Epithelial cell of esophagus (primary cell): Measurements from ENCODE around the gene CCDC192.

Source experiments
- DNase-seq: peaks from one replicate; pipeline ENCODE4 v3.0.0; 2010; ENCODE audit warnings: low read depth
- H3K4me3 ChIP-seq: 2 replicates; pipeline ENCODE4 v1.5.1; 2011; ENCODE audit warnings: mild to moderate bottlenecking, low read length, control low read depth
- TF ChIP-seq, protein P1 (sequence below): IDR thresholded peaks from 2 replicates; pipeline ENCODE4 v1.5.1; 2011; ENCODE audit warnings: low read depth, mild to moderate bottlenecking, low read length, control low read depth, inconsistent platforms; ENCODE audit not compliant: insufficient read depth; ENCODE audit errors: missing control alignments

Gene CCDC192

DNA sequence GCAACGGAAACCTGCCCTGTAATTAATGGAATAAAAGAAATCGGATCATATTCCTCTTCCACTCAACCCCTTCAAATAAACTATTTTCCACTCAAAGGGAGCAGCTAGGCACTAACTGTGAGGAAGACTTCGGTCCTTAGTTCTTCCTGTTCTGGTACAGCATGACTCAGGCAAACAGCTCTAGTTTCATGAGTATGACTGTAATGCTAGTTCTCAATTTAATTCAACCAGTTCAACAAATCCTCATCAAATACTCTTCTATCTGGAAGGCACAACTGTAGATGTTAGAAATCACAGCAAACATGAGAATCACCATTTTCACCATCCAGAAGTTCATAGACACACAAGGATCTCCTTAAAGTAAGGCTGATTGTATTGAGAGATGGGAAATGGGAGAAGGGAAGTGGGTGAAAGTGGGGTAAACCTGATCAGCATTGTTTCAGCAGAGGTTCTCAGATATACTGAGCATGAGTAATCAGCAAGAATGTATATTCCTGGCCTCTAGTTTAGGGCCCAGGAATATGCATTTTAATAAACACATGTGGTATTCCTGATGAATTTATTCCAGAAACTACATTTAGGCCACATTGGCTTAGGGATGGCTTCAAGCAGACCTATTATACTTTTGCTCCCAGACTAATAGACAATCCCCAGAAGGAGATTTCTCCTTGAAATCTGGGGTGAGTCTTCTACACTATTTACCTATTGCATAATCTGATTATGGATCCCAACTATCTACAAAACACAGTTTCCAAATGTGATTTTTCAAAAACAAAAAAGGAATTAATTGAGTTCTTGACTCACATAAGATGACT lies 239.3 kb downstream of the CCDC192 start:
- DNase-seq = peak; percentile 47
- no peak overlapping the region for H3K4me3 ChIP-seq
- TF ChIP-seq, protein P1, sequence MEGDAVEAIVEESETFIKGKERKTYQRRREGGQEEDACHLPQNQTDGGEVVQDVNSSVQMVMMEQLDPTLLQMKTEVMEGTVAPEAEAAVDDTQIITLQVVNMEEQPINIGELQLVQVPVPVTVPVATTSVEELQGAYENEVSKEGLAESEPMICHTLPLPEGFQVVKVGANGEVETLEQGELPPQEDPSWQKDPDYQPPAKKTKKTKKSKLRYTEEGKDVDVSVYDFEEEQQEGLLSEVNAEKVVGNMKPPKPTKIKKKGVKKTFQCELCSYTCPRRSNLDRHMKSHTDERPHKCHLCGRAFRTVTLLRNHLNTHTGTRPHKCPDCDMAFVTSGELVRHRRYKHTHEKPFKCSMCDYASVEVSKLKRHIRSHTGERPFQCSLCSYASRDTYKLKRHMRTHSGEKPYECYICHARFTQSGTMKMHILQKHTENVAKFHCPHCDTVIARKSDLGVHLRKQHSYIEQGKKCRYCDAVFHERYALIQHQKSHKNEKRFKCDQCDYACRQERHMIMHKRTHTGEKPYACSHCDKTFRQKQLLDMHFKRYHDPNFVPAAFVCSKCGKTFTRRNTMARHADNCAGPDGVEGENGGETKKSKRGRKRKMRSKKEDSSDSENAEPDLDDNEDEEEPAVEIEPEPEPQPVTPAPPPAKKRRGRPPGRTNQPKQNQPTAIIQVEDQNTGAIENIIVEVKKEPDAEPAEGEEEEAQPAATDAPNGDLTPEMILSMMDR = no peak

- H3K4me3 ChIP-seq = no peak overlapping the region
- DNase-seq = no peak
- TF ChIP-seq, protein P1 = no peak
Measured at GRCh38 chr5:127943061-127943371, 239.8 kb downstream of the CCDC192 start.

GRCh38 chr5:127944125-127944524 lies 240.9 kb downstream of the CCDC192 start:
- DNase-seq = no peak
- no peak overlapping the region for H3K4me3 ChIP-seq
- TF ChIP-seq, protein P1 = no peak

DNA sequence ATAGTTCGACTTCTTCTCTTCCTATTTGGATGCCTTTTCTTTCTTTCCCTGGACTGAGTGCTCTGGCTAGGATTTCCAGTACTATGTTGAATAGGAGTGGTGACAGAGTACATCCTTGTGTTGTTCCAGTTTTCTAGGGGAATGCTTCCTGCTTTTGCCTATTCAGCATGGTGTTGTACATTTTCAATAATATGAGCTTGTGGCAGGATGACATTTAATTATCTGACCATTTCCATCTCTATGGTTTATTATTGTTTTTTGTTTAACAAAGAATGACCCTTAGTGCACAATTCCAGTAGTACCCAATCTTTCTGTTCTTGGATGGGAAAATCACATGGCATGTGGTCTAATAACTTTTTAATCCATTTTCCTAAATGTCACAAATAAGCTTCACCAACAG lies 244.8 kb downstream of the CCDC192 start:
- no peak for DNase-seq
- TF ChIP-seq, protein P1 = no peak
- H3K4me3 ChIP-seq = no peak overlapping the region

DNA sequence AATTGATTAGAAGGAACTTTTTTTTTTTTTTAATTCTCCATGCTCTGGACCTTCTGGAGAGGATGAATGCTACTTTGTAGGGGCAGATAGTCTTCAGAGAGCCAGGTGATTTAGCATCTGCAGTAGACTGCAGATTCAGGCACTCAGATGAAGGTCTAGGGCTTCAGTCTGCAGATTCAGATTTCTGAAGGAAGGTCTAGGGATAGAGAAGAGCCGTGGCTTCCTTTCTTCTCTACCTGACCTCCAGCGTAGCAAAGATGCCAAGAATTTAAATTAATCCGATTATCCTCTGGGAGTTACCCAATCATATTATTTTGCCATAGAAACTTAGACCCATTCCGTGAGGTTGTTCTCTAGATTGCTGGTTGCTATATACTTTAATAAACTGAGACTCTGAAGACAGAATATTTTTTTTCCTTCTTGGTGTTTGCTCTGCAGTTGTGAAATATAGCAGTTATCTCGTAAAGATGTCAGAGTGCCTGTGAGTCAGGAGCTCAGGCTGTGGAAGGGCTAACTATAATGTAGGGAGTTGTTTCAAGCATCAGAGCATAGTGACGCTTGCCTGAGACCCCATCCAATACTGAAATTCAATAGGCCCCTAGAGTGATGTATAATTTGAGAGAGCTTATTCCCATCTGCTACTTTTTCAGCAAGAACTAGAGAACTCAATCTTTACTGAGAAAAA lies 247.7 kb downstream of the CCDC192 start:
- DNase-seq = no peak

GRCh38 chr5:127951791-127952190 lies 248.6 kb downstream of the CCDC192 start:
- no peak for DNase-seq
- H3K4me3 ChIP-seq = no peak overlapping the region
- TF ChIP-seq, protein P1 = no peak

More for the DNA sequence above, 247.7 kb downstream of the CCDC192 start:
- TF ChIP-seq, protein P1 = no peak
- no peak overlapping the region for H3K4me3 ChIP-seq

- no peak overlapping the region for H3K4me3 ChIP-seq
- TF ChIP-seq, protein P1 = no peak
- peak; percentile 20 for DNase-seq
Measured at GRCh38 chr5:127957183-127957582, 254.0 kb downstream of the CCDC192 start.
